PC-9 (cell line): ENCODE data around the gene RBM7. TPM values are rescaled to one million over a fixed set of nuclear protein-coding genes. Genes with fewer than 3 reads are reported as not detected.

Experiments
- BruUV-seq: library from RNA; stranded (reverse); fragments of 400-500 nt; replicated peaks from 2 replicates; lab custom pipeline; 2021; lab: Mats Ljungman, UMichigan
- CTCF ChIA-PET: fragments of 300-600 bp; sonication (Branson Sonifier 250); formaldehyde crosslinking; loops from one replicate; lab custom pipeline; 2022; ENCODE audit warnings: antibody characterized with exemption; lab: Charles Lee
- POLR2A ChIA-PET: fragments of 300-600 bp; sonication (Branson Sonifier 250); formaldehyde crosslinking; loops from one replicate; lab custom pipeline; 2022; ENCODE audit warnings: antibody characterized with exemption; ENCODE audit not compliant: unreplicated experiment; lab: Charles Lee
- DNase-seq, 2 experiments: peaks; one replicate each; pipeline versions ENCODE4 v3.0.0 to v3.0.0-alpha.2; 2015 to 2022; ENCODE audit warnings: mixed read lengths in 1 of 2
- H2AFZ ChIP-seq: fragments of 200-600 bp; sonication (generic); 2 replicates; pipeline ENCODE4 v1.8.1; 2017; ENCODE audit warnings: antibody characterized with exemption
- H3F3A ChIP-seq: fragments of 200-600 bp; sonication (generic); 2 replicates; pipeline ENCODE4 v1.8.1; 2017; ENCODE audit warnings: antibody characterized with exemption, mild to moderate bottlenecking, low read depth; ENCODE audit not compliant: insufficient read depth
- H3K27ac ChIP-seq: fragments of 200-600 bp; sonication (generic); 2 replicates; pipeline ENCODE4 v1.6.1; 2016; ENCODE audit warnings: mixed run types
- H3K27me3 ChIP-seq: fragments of 200-600 bp; sonication (generic); 2 replicates; pipeline ENCODE4 v1.6.1; 2016; ENCODE audit warnings: low read depth, mixed run types; ENCODE audit not compliant: insufficient read depth
- H3K36me3 ChIP-seq: fragments of 200-600 bp; sonication (generic); 2 replicates; pipeline ENCODE4 v1.6.1; 2016; ENCODE audit warnings: low read depth, mixed run types
- H3K4me1 ChIP-seq: fragments of 200-600 bp; sonication (generic); replicated peaks from 2 replicates; pipeline ENCODE4 v1.6.1; 2016; ENCODE audit warnings: mixed run types; ENCODE audit not compliant: insufficient read depth
- H3K4me2 ChIP-seq: fragments of 200-600 bp; sonication (generic); 2 replicates; pipeline ENCODE4 v1.6.1; 2017; ENCODE audit warnings: mixed run types
- H3K4me3 ChIP-seq: fragments of 200-600 bp; sonication (generic); 2 replicates; pipeline ENCODE4 v1.6.1; 2016; ENCODE audit warnings: mixed run types
- H3K79me2 ChIP-seq: fragments of 200-600 bp; sonication (generic); 2 replicates; pipeline ENCODE4 v1.6.1; 2017; ENCODE audit warnings: low read depth, mixed run types
- H3K9me2 ChIP-seq: fragments of 200-600 bp; sonication (generic); 2 replicates; pipeline ENCODE4 v1.8.1; 2017; ENCODE audit warnings: mild to moderate bottlenecking; ENCODE audit not compliant: insufficient read depth
- H3K9me3 ChIP-seq: fragments of 200-600 bp; sonication (generic); 2 replicates; pipeline ENCODE4 v1.8.1; 2016; ENCODE audit warnings: low read depth; ENCODE audit not compliant: insufficient read depth
- H4K20me1 ChIP-seq: fragments of 200-600 bp; sonication (generic); 2 replicates; pipeline ENCODE4 v1.8.1; 2017; ENCODE audit not compliant: insufficient read depth
- EZH2 ChIP-seq: fragments of 200-600 bp; sonication (generic); IDR thresholded peaks from 2 replicates; pipeline ENCODE4 v1.8.0; 2017; ENCODE audit warnings: antibody characterized with exemption, low read depth
- intact Hi-C: fragments of 100-400 bp; cut with micrococcal nuclease; formaldehyde crosslinking; loops from one replicate; pipeline ENCODE4 v1.10.0; 2022; ENCODE audit not compliant: unreplicated experiment
- total RNA-seq: library from RNA; stranded (reverse); gene quantifications from 2 replicates; pipeline ENCODE4 v1.2.3, GENCODE V29; 2021
- TF ChIP-seq, protein P1 (sequence below): fragments of 200-600 bp; sonication (generic); conservative IDR thresholded peaks from 2 replicates; pipeline ENCODE4 v1.6.1; 2017; ENCODE audit warnings: mixed run types, antibody characterized with exemption, mild to moderate bottlenecking, moderate library complexity

RBM7 gene
- total RNA-seq, 1 experiment from 2014 or later: 34.7 TPM

GRCh38 chr11:114439229-114440120 is 39.0 kb downstream of the RBM7 start, which contains the start of gene REXO2:
Gene REXO2, plus strand, starts transcription at chr11:114439467. Its CDS starts 62 bp downstream, at chr11:114439529.
- POLR2A ChIA-PET: interaction anchor here (0.5 to 1.3 kb wide), 3 partner anchors 23 to 563 kb away, joined by 4 to 8 read pairs (median 8); no protein-coding TSS in a partner anchor
- Histone ChIP-seq H3K4me2 (peak within 1 kb of the TSS; percentile 93), H3K79me2 (peaks cover 52% of the 10 kb centered on the region), H4K20me1 (peaks cover 42% of the 10 kb centered on the region), H3K4me3 (peak within 1 kb of the TSS; percentile 80), H3K4me1 (peaks cover 33% of the 10 kb centered on the region), H2AFZ (peak within 1 kb of the TSS; percentile 92), H3K36me3 (peaks cover 24% of the 10 kb centered on the region), H3K27ac (peak within 1 kb of the TSS; percentile 83), H3F3A (peaks cover 25% of the 10 kb centered on the region), H3K27me3 (no peaks in the 10 kb centered on the region), H3K9me3 (no peaks in the 10 kb centered on the region), H3K9me2 (no peaks in the 10 kb centered on the region)
- BruUV-seq: no TSS peak
- CTCF ChIA-PET: interaction anchor here (0.7 to 1.2 kb wide), 2 partner anchors 80 to 99 kb away, joined by 6 to 14 read pairs; no protein-coding TSS in a partner anchor
- intact Hi-C loops: loop anchor here (1.0 to 2.0 kb wide), 3 partner anchors 39 to 99 kb away; partner anchors contain the start of genes C11orf71 and RBM7
- peak; percentile 92 to 97 for DNase-seq
- TF ChIP-seq, protein P1, sequence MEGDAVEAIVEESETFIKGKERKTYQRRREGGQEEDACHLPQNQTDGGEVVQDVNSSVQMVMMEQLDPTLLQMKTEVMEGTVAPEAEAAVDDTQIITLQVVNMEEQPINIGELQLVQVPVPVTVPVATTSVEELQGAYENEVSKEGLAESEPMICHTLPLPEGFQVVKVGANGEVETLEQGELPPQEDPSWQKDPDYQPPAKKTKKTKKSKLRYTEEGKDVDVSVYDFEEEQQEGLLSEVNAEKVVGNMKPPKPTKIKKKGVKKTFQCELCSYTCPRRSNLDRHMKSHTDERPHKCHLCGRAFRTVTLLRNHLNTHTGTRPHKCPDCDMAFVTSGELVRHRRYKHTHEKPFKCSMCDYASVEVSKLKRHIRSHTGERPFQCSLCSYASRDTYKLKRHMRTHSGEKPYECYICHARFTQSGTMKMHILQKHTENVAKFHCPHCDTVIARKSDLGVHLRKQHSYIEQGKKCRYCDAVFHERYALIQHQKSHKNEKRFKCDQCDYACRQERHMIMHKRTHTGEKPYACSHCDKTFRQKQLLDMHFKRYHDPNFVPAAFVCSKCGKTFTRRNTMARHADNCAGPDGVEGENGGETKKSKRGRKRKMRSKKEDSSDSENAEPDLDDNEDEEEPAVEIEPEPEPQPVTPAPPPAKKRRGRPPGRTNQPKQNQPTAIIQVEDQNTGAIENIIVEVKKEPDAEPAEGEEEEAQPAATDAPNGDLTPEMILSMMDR: peak; percentile 48; the same call in 1 of the 2 replicates
- TF ChIP-seq EZH2: no peak

DNA sequence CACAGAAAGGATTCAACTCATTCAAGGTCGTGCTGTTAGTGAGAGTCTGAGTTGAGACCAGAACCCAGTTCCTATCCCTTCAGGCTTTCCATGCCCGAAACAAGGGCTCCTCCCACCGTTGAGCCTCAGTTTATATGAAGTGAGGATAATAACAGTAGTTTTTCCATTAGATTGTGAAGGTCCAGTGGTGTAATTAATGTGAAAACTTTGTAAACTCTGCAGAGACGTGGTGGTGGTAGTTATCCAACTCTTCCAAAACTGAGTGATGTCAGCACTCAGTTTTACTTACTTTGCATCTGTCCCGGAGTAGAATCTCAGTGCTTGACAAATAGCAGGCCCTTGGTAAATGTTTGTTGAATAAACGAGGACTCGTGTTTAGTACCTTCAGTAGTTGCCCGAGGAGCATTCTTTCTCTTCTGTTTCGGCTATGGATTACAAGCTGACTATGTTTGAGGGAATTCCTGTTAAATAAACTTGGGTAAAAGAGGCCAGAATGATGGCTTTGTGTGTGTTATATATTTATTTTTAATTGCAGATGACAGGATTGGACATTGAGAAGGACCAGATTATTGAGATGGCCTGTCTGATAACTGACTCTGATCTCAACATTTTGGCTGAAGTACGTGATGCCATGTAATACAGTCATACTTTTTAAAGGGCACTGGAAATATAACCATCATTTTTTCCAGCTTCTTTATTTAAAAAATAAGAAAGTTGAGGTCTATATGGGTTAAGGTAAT is 39.8 kb downstream of the RBM7 start:
- Histone ChIP-seq H3F3A (peaks cover 25% of the 10 kb centered on the region), H3K4me1 (peaks cover 33% of the 10 kb centered on the region), H4K20me1 (peaks cover 46% of the 10 kb centered on the region), H3K9me3 (no peaks in the 10 kb centered on the region), H3K36me3 (peaks cover 30% of the 10 kb centered on the region), H3K4me2 (peak overlapping the region; percentile 93), H3K79me2 (peaks cover 60% of the 10 kb centered on the region), H2AFZ (peak overlapping the region; percentile 92), H3K27ac (peak overlapping the region; percentile 44), H3K27me3 (no peaks in the 10 kb centered on the region), H3K4me3 (peak overlapping the region; percentile 80), H3K9me2 (no peaks in the 10 kb centered on the region)
- POLR2A ChIA-PET: no interaction called here
- TF ChIP-seq, protein P1: no peak
- TF ChIP-seq EZH2: no peak
- intact Hi-C loops: no loop called here
- CTCF ChIA-PET: no interaction called here
- no peak for DNase-seq
- TSS peak; percentile 26 for BruUV-seq
